Measurements from ENCODE around the gene STK32C. TPM values are rescaled to one million over a fixed set of nuclear protein-coding genes. Genes with fewer than 3 reads are reported as not detected.

Gene STK32C
- polyA plus RNA-seq, 2 of the 4 experiments (the other 2 are of a cell fraction) = 29.9 to 43.6 TPM

- TF ChIP-seq MAZ (IDR thresholded peaks at IDR 0.05; ENCODE audit: borderline replicate concordance, low read depth, low read length) (no peak), KDM1A (IDR thresholded peaks at IDR 0.05; ENCODE audit: low read depth) (no peak), RCOR1 (IDR thresholded peaks at IDR 0.05; ENCODE audit: low read depth, low read length) (no peak), HOXB13 (CRISPR knock-in tag; IDR thresholded peaks at IDR 0.05; ENCODE audit: low read depth) (no peak), NPAS2 (CRISPR knock-in tag; IDR thresholded peaks at IDR 0.05; ENCODE audit: borderline replicate concordance) (no peak), ZC3H11A (IDR thresholded peaks at IDR 0.05) (no peak), HOXB5 (CRISPR knock-in tag; IDR thresholded peaks at IDR 0.05) (no peak), FOXS1 (CRISPR knock-in tag; IDR thresholded peaks at IDR 0.05) (no peak), HDAC2 (IDR thresholded peaks at IDR 0.05) (no peak), TFCP2L1 (CRISPR knock-in tag; IDR thresholded peaks at IDR 0.05) (no peak), CTCF (IDR thresholded peaks at IDR 0.05) (no peak), PBX3 (IDR thresholded peaks at IDR 0.05) (no peak), MAFK (IDR thresholded peaks at IDR 0.05; ENCODE audit: partially characterized antibody) (no peak), ZFP36 (IDR thresholded peaks at IDR 0.05; ENCODE audit: borderline replicate concordance, partially characterized antibody) (no peak), ZNF302 (CRISPR knock-in tag; IDR thresholded peaks at IDR 0.05) (no peak), REST (IDR thresholded peaks at IDR 0.05) (no peak), CBX2 (IDR thresholded peaks at IDR 0.05; ENCODE audit: borderline replicate concordance, low read depth) (no peak)
- TF ChIP-seq, protein P1, sequence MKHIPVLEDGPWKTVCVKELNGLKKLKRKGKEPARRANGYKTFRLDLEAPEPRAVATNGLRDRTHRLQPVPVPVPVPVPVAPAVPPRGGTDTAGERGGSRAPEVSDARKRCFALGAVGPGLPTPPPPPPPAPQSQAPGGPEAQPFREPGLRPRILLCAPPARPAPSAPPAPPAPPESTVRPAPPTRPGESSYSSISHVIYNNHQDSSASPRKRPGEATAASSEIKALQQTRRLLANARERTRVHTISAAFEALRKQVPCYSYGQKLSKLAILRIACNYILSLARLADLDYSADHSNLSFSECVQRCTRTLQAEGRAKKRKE (CRISPR knock-in tag; IDR thresholded peaks at IDR 0.05; ENCODE audit: low read depth) = no peak
- TF ChIP-seq, protein P2, sequence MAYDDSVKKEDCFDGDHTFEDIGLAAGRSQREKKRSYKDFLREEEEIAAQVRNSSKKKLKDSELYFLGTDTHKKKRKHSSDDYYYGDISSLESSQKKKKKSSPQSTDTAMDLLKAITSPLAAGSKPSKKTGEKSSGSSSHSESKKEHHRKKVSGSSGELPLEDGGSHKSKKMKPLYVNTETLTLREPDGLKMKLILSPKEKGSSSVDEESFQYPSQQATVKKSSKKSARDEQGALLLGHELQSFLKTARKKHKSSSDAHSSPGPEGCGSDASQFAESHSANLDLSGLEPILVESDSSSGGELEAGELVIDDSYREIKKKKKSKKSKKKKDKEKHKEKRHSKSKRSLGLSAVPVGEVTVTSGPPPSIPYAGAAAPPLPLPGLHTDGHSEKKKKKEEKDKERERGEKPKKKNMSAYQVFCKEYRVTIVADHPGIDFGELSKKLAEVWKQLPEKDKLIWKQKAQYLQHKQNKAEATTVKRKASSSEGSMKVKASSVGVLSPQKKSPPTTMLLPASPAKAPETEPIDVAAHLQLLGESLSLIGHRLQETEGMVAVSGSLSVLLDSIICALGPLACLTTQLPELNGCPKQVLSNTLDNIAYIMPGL (CRISPR knock-in tag; IDR thresholded peaks at IDR 0.05; ENCODE audit: borderline replicate concordance) = no peak
- POLR2A ChIA-PET = no interaction called here
- DNase-seq (ENCODE audit: low read depth in 1 of 2, low spot score in 1 of 2) = no peak
Observed at GRCh38 chr10:132355754-132356153, 48.0 kb upstream of the STK32C start.

More at GRCh38 chr10:132355754-132356153, 48.0 kb upstream of the STK32C start:
- CTCF ChIA-PET = interaction anchor here (0.9 to 5.3 kb wide), 4 partner anchors 61 to 143 kb away, joined by 3 to 49 read pairs (median 4); no protein-coding TSS in a partner anchor
- Histone ChIP-seq H3K4me1 (no peaks in the 10 kb centered on the region), H3K27ac (no peak overlapping the region), H3K4me3 (no peak overlapping the region), H3K4me2 (no peak overlapping the region), H3K9me3 (no peaks in the 10 kb centered on the region)
- FAIRE-seq (no peak), ATAC-seq (no peak)
- 87% methylated on average over 13 of the region's 13 CpGs for WGBS (ENCODE audit: missing lambda C conversion rate)

Data from A549 (cell line).